ENCODE data around the gene PLCH2. TPM values are rescaled to one million over a fixed set of nuclear protein-coding genes. Genes with fewer than 3 reads are reported as not detected.
A peak's percentile ranks its signal among the peaks of the same experiment; 100 is the strongest.

Gene PLCH2
- total and polyA plus RNA-seq, 9 of the 15 experiments (the other 6 are each of a cell fraction or from before 2014, with no cell fraction given): 0.16 TPM; not detected in 8

DNA sequence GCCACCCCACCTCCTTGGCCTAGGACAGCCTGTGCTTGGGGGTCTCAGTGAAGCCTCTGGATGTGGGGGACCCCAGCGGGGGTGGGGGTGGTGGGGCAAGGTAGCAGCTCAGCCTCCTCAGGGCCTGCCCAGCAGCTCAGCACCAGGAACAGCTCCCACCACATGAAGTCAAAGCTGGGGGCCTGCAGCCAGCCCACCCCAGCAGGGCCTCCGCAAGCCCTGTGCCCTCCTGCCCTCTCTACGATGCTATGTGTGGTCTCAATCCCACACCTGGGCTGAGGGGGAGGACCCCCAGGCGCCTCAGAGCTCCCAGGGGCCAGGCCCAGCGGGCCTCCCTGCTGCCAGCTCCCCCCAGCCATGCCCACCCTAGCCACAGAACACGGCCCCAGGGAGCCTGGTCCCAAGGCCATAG is 31.7 kb downstream of the PLCH2 start (continued):
- TF ChIP-seq REST (IDR thresholded peaks at IDR 0.05; ENCODE audit: borderline replicate concordance) (0 out of 2 replicates have a peak, but pooled peaks have one; percentile 6), REST (CRISPR knock-in tag; IDR thresholded peaks at IDR 0.05; ENCODE audit: low read depth) (no peak), SUPT5H (IDR thresholded peaks at IDR 0.05) (peak; percentile 42; the same call in 1 of the 2 replicates), POLR2G (IDR thresholded peaks at IDR 0.05; ENCODE audit: low read depth, low read length) (0 out of 2 replicates have a peak, but pooled peaks have one; percentile 45)
